ENCODE measurements around the gene YDJC. TPM values are rescaled to one million over a fixed set of nuclear protein-coding genes. Genes with fewer than 3 reads are reported as not detected.
"Not testable (repeated sequence)": the region's sequence is repeated elsewhere in the genome, so short reads cannot be mapped to it uniquely, and the experiment has no call there.

Gene YDJC
- 25.7 and 39.1 TPM in 2 replicates for total RNA-seq (2021)
- Bru-seq, nascent RNA = percentile 70 among the genes with signal in this experiment
- BruChase-seq, experiment 1, labeled RNA remaining after a 2-hour chase = percentile 66 among the genes with signal in this experiment
- percentile 87 among the genes with signal in this experiment for BruChase-seq, experiment 2, labeled RNA remaining after a 6-hour chase
- long read RNA-seq, transcript YDJC-201 (5 exons, 1,351 nt) = major isoform, 33 of 79 reads
- long read RNA-seq, transcript YDJC-203 (5 exons, 1,410 nt) = minor isoform, 16 of 79 reads
- long read RNA-seq, partial matches to known transcripts = 11 of 79 reads
- long read RNA-seq, other reads (novel, unspliced or antisense) = 10 of 79 reads

- DNase-seq = peak; percentile 80 to 91
- H3K27me3 ChIP-seq (ENCODE audit: insufficient read depth, low read depth) = no peaks in the 10 kb centered on the region
- H3K79me2 ChIP-seq (ENCODE audit: low read depth) = peaks cover 36% of the 10 kb centered on the region
- no peaks in the 10 kb centered on the region for H3K9me3 ChIP-seq (ENCODE audit: insufficient read depth, low read depth)
- H3K36me3 ChIP-seq (ENCODE audit: low read depth) = no peaks in the 10 kb centered on the region
- no peaks in the 10 kb centered on the region for H3K9me2 ChIP-seq (ENCODE audit: insufficient read depth)
- peak within 1 kb of the TSS; percentile 76 for H3K4me2 ChIP-seq
- peaks cover 25% of the 10 kb centered on the region; the same call in 1 of the 2 replicates for H3F3A ChIP-seq (ENCODE audit: insufficient read depth, low read depth)
- peaks cover 7% of the 10 kb centered on the region; the same call in 1 of the 2 replicates for H3K4me1 ChIP-seq (replicated peaks; ENCODE audit: insufficient read depth)
- H4K20me1 ChIP-seq (ENCODE audit: insufficient read depth) = peaks cover 20% of the 10 kb centered on the region
- H2AFZ ChIP-seq = peak within 1 kb of the TSS; percentile 81
- ChIA-PET POLR2A (ENCODE audit: unreplicated experiment) (interaction anchor here (0.6 to 0.7 kb wide), 5 partner anchors 13 to 55 kb away, joined by 3 to 5 read pairs (median 4); partner anchors contain the start of gene SDF2L1), CTCF (interaction anchor here (0.6 to 2.2 kb wide), 5 partner anchors 12 to 55 kb away, joined by 3 to 12 read pairs (median 4); partner anchors contain the start of gene SDF2L1)
- peak within 1 kb of the TSS; percentile 75 for H3K27ac ChIP-seq
- intact Hi-C loops (cut with micrococcal nuclease; ENCODE audit: unreplicated experiment) = no loop called here
- peak within 1 kb of the TSS; percentile 80 for H3K4me3 ChIP-seq
- TF ChIP-seq CTCF (conservative IDR thresholded peaks at IDR 0.05) = peak; percentile 55; the same call in 1 of the 2 replicates
- no peak for TF ChIP-seq EZH2 (IDR thresholded peaks at IDR 0.05; ENCODE audit: low read depth)
- TSS peak; percentile 55 for BruUV-seq (replicated peaks)
These were observed at the start of gene YDJC for GRCh38 chr22:21629255-21630149. Gene YDJC (minus strand): TSS chr22:21630022. CDS start chr22:21630014, 8 bp downstream.

- no peak for TF ChIP-seq CTCF (conservative IDR thresholded peaks at IDR 0.05)
- TF ChIP-seq EZH2 (IDR thresholded peaks at IDR 0.05; ENCODE audit: low read depth) = no peak
- POLR2A ChIA-PET (ENCODE audit: unreplicated experiment) = no interaction called here
- BruUV-seq (replicated peaks) = no TSS peak
These were observed 49.6 kb upstream of the YDJC start for GRCh38 chr22:21679383-21679782.

GRCh38 chr22:21678842-21679241 is 49.0 kb upstream of the YDJC start:
- H4K20me1 ChIP-seq (ENCODE audit: insufficient read depth); H3K4me3 ChIP-seq; DNase-seq; H3F3A ChIP-seq (ENCODE audit: insufficient read depth, low read depth); H3K36me3 ChIP-seq (ENCODE audit: low read depth); H3K27me3 ChIP-seq (ENCODE audit: insufficient read depth, low read depth); H3K9me3 ChIP-seq (ENCODE audit: insufficient read depth, low read depth); H3K9me2 ChIP-seq (ENCODE audit: insufficient read depth); H3K4me2 ChIP-seq; H3K4me1 ChIP-seq (replicated peaks; ENCODE audit: insufficient read depth); POLR2A ChIA-PET (ENCODE audit: unreplicated experiment); H3K27ac ChIP-seq; H3K79me2 ChIP-seq (ENCODE audit: low read depth); intact Hi-C loops (cut with micrococcal nuclease; ENCODE audit: unreplicated experiment); H2AFZ ChIP-seq; BruUV-seq (replicated peaks); CTCF ChIA-PET: not testable (repeated sequence)

More at GRCh38 chr22:21679383-21679782, 49.6 kb upstream of the YDJC start:
- no peaks in the 10 kb centered on the region for H3K79me2 ChIP-seq (ENCODE audit: low read depth)
- no peaks in the 10 kb centered on the region for H3K36me3 ChIP-seq (ENCODE audit: low read depth)
- no peak overlapping the region for H2AFZ ChIP-seq
- H3K4me3 ChIP-seq = no peak overlapping the region
- H3K27me3 ChIP-seq (ENCODE audit: insufficient read depth, low read depth) = no peaks in the 10 kb centered on the region
- H3K9me3 ChIP-seq (ENCODE audit: insufficient read depth, low read depth) = no peaks in the 10 kb centered on the region
- no peaks in the 10 kb centered on the region for H4K20me1 ChIP-seq (ENCODE audit: insufficient read depth)
- no peak for DNase-seq
- H3K4me1 ChIP-seq (replicated peaks; ENCODE audit: insufficient read depth) = no peaks in the 10 kb centered on the region
- intact Hi-C loops (cut with micrococcal nuclease; ENCODE audit: unreplicated experiment) = no loop called here
- H3K27ac ChIP-seq = no peak overlapping the region
- no peaks in the 10 kb centered on the region for H3K9me2 ChIP-seq (ENCODE audit: insufficient read depth)
- CTCF ChIA-PET = no interaction called here
- H3K4me2 ChIP-seq = no peak overlapping the region
- H3F3A ChIP-seq (ENCODE audit: insufficient read depth, low read depth) = no peaks in the 10 kb centered on the region
